Uterus (tissue), 2 donors: ENCODE data around the gene SPAG8.

Source experiments
- POLR2A ChIP-seq, 2 donors: fragments of 450-650 bp; IDR thresholded peaks; one replicate each; pipeline ENCODE4 v1.6.1; 2016; ENCODE audit warnings: antibody characterized with exemption in 2 of 2, mild to moderate bottlenecking in 1 of 2, moderate library complexity in 1 of 2
- TF ChIP-seq, protein P1 (sequence below), 4 experiments: fragments of 200-600 bp in 2 of 4; fragments of 450-650 bp in 2 of 4; sonication (generic) in 2 of 4; IDR thresholded peaks; one replicate each; pipeline ENCODE4 v1.5.1; 2016 to 2019; ENCODE audit warnings: antibody characterized with exemption in 4 of 4, mild to moderate bottlenecking in 2 of 4, moderate library complexity in 1 of 4

DNA sequence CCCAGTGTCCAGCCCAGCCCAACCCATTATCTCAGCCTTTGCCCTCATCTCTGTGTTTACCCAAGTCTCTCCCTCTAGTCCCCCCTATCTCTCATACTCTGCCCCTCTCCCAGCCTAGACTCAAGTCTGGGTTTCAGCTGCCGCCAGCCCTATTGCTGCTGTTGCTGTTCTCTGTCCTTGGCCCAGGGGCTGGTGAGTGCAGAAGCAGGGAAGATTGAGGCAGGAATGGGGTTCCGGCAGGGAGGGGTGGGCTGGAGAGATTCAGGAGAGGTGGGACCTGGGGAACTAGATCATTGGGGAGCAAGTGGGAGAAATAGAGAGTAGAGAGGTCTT, 17.7 kb upstream of the SPAG8 start:
- TF ChIP-seq, protein P1, sequence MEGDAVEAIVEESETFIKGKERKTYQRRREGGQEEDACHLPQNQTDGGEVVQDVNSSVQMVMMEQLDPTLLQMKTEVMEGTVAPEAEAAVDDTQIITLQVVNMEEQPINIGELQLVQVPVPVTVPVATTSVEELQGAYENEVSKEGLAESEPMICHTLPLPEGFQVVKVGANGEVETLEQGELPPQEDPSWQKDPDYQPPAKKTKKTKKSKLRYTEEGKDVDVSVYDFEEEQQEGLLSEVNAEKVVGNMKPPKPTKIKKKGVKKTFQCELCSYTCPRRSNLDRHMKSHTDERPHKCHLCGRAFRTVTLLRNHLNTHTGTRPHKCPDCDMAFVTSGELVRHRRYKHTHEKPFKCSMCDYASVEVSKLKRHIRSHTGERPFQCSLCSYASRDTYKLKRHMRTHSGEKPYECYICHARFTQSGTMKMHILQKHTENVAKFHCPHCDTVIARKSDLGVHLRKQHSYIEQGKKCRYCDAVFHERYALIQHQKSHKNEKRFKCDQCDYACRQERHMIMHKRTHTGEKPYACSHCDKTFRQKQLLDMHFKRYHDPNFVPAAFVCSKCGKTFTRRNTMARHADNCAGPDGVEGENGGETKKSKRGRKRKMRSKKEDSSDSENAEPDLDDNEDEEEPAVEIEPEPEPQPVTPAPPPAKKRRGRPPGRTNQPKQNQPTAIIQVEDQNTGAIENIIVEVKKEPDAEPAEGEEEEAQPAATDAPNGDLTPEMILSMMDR (IDR thresholded peaks at IDR 0.05): no peak
- TF ChIP-seq POLR2A (IDR thresholded peaks at IDR 0.05): no peak
